Measurements from ENCODE around the gene ARPIN.

DNA sequence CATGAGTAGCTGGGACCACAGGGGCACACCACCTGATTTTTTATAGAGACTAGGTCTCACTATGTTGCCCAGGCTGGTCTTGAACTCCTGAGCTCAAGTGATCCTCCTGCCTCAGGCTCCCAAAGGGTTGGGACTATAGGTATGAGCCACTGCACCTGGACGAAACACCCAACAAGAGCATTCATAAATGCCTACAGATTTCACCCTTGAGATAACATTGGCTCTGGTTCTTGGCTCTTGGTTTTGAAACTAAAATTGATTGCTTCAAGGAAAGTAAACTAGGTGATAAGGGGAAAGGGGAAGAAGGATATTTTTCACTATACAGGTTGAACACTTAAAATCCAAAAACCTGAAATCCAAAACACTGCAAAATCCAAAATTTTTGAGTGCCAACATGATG, 29.2 kb downstream of the ARPIN start:
- no peak for TF ChIP-seq TEAD4 (IDR thresholded peaks at IDR 0.05)
- TF ChIP-seq TAF1 (IDR thresholded peaks at IDR 0.05; ENCODE audit: low read depth): no peak
- TF ChIP-seq TCF12 (IDR thresholded peaks at IDR 0.05; ENCODE audit: low read depth): no peak
- no peak for TF ChIP-seq RAD21 (IDR thresholded peaks at IDR 0.05; ENCODE audit: low read depth)
- TF ChIP-seq EP300 (IDR thresholded peaks at IDR 0.05; ENCODE audit: borderline replicate concordance): no peak
- TF ChIP-seq, protein P1, sequence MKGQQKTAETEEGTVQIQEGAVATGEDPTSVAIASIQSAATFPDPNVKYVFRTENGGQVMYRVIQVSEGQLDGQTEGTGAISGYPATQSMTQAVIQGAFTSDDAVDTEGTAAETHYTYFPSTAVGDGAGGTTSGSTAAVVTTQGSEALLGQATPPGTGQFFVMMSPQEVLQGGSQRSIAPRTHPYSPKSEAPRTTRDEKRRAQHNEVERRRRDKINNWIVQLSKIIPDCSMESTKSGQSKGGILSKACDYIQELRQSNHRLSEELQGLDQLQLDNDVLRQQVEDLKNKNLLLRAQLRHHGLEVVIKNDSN (IDR thresholded peaks at IDR 0.05): no peak
